KMS-11 (cell line): ENCODE data around the gene CBFA2T2.

Experiments
- H2AFZ ChIP-seq: fragments of 200-600 bp; sonication (generic); 2 replicates; pipeline ENCODE4 v1.6.1; 2016; ENCODE audit warnings: antibody characterized with exemption, mixed run types, low read depth
- H3K27ac ChIP-seq: fragments of 200-600 bp; sonication (generic); 2 replicates; pipeline ENCODE4 v1.6.1; 2016; ENCODE audit warnings: mild to moderate bottlenecking, mixed run types
- H3K27me3 ChIP-seq: fragments of 200-600 bp; sonication (generic); 2 replicates; pipeline ENCODE4 v1.6.1; 2017; ENCODE audit warnings: mild to moderate bottlenecking, low read depth, mixed run types, moderate library complexity; ENCODE audit not compliant: insufficient read depth
- H3K36me3 ChIP-seq: fragments of 200-600 bp; sonication (generic); 2 replicates; pipeline ENCODE4 v1.6.1; 2017; ENCODE audit warnings: mild to moderate bottlenecking, mixed run types; ENCODE audit not compliant: insufficient read depth
- H3K4me1 ChIP-seq: fragments of 200-600 bp; sonication (generic); 2 replicates; pipeline ENCODE4 v1.6.1; 2016; ENCODE audit warnings: mild to moderate bottlenecking, low read depth, mixed run types; ENCODE audit not compliant: poor library complexity, severe bottlenecking
- H3K4me2 ChIP-seq: fragments of 200-600 bp; sonication (generic); 2 replicates; pipeline ENCODE4 v1.7.0; 2016; ENCODE audit warnings: mild to moderate bottlenecking, mixed run types
- H3K4me3 ChIP-seq: fragments of 200-600 bp; sonication (generic); IDR thresholded peaks from 2 replicates; pipeline ENCODE4 v1.6.1; 2017; ENCODE audit warnings: low read depth, low read length, mixed read lengths; ENCODE audit not compliant: insufficient read depth
- H3K79me2 ChIP-seq: fragments of 200-600 bp; sonication (generic); 2 replicates; pipeline ENCODE4 v1.6.1; 2016; ENCODE audit warnings: low read depth, mixed run types; ENCODE audit not compliant: insufficient read depth
- H3K9ac ChIP-seq: fragments of 200-600 bp; sonication (generic); 2 replicates; pipeline ENCODE4 v1.6.1; 2016; ENCODE audit warnings: mild to moderate bottlenecking, mixed run types
- H4K20me1 ChIP-seq: fragments of 200-600 bp; sonication (generic); 2 replicates; pipeline ENCODE4 v1.6.1; 2016; ENCODE audit warnings: mild to moderate bottlenecking, mixed run types; ENCODE audit not compliant: insufficient read depth
- CTCF ChIP-seq: fragments of 200-600 bp; sonication (generic); conservative IDR thresholded peaks from 2 replicates; pipeline ENCODE4 v1.6.1; 2017; ENCODE audit warnings: low read depth, mild to moderate bottlenecking, antibody characterized with exemption, low read length, moderate library complexity, mixed read lengths

CBFA2T2 gene

GRCh38 chr20:33470866-33471265 is 19.0 kb upstream of the CBFA2T2 start:
- no peak overlapping the region for H3K4me3 ChIP-seq
- no peaks in the 10 kb centered on the region for H4K20me1 ChIP-seq
- no peaks in the 10 kb centered on the region for H3K36me3 ChIP-seq
- no peak overlapping the region for H3K27ac ChIP-seq
- no peak overlapping the region for H2AFZ ChIP-seq
- no peaks in the 10 kb centered on the region for H3K27me3 ChIP-seq
- H3K4me1 ChIP-seq = no peaks in the 10 kb centered on the region
- H3K4me2 ChIP-seq = no peak overlapping the region
- no peak overlapping the region for H3K9ac ChIP-seq
- no peak for TF ChIP-seq CTCF
- no peaks in the 10 kb centered on the region for H3K79me2 ChIP-seq

GRCh38 chr20:33472868-33473435 is 16.9 kb upstream of the CBFA2T2 start:
- H3K9ac ChIP-seq = no peak overlapping the region
- no peak overlapping the region for H2AFZ ChIP-seq
- H3K4me3 ChIP-seq = no peak overlapping the region
- no peak overlapping the region for H3K4me2 ChIP-seq
- peaks cover 11% of the 10 kb centered on the region for H3K4me1 ChIP-seq
- H3K27me3 ChIP-seq = no peaks in the 10 kb centered on the region
- H3K36me3 ChIP-seq = no peaks in the 10 kb centered on the region
- no peak overlapping the region for H3K27ac ChIP-seq
- no peak for TF ChIP-seq CTCF
- no peaks in the 10 kb centered on the region for H3K79me2 ChIP-seq
- no peaks in the 10 kb centered on the region for H4K20me1 ChIP-seq

GRCh38 chr20:33474097-33474873 is 15.6 kb upstream of the CBFA2T2 start:
- Histone ChIP-seq H3K9ac (no peak overlapping the region), H4K20me1 (no peaks in the 10 kb centered on the region), H3K4me2 (no peak overlapping the region), H3K27me3 (no peaks in the 10 kb centered on the region), H2AFZ (no peak overlapping the region), H3K27ac (no peak overlapping the region), H3K4me1 (peaks cover 14% of the 10 kb centered on the region), H3K4me3 (no peak overlapping the region), H3K36me3 (no peaks in the 10 kb centered on the region), H3K79me2 (no peaks in the 10 kb centered on the region)
- no peak for TF ChIP-seq CTCF

GRCh38 chr20:33474963-33475362 is 14.9 kb upstream of the CBFA2T2 start:
- no peak for TF ChIP-seq CTCF
- Histone ChIP-seq H3K4me3 (no peak overlapping the region), H3K4me2 (no peak overlapping the region), H3K36me3 (no peaks in the 10 kb centered on the region), H3K27me3 (no peaks in the 10 kb centered on the region), H3K27ac (no peak overlapping the region), H3K79me2 (no peaks in the 10 kb centered on the region), H4K20me1 (no peaks in the 10 kb centered on the region), H3K9ac (no peak overlapping the region), H3K4me1 (peaks cover 14% of the 10 kb centered on the region), H2AFZ (no peak overlapping the region)
